CD14-positive monocyte (primary cell): ENCODE results near the gene TBCCD1. TPM values are rescaled to one million over a fixed set of nuclear protein-coding genes. Genes with fewer than 3 reads are reported as not detected.
A peak's percentile ranks its signal among the peaks of the same experiment; 100 is the strongest.

Experiments
- DNase-seq, 3 donors: peaks; one replicate each; pipeline ENCODE4 v3.0.0-alpha.2; 2011 to 2022
- H2AFZ ChIP-seq: 2 replicates; pipeline ENCODE4 v1.6.0; 2012; ENCODE audit warnings: mild to moderate bottlenecking, low read depth, low read length, inconsistent platforms; ENCODE audit not compliant: insufficient read depth, poor library complexity, severe bottlenecking
- H3K27ac ChIP-seq, 2 donors: 1 replicate in 1 of 2; 2 replicates in 1 of 2; pipeline ENCODE4 v1.5.1; 2012 to 2013; ENCODE audit warnings: low read length in 2 of 2, control low read depth in 1 of 2, inconsistent platforms in 1 of 2, low read depth in 1 of 2, mild to moderate bottlenecking in 1 of 2
- H3K27me3 ChIP-seq, 2 donors: one replicate each; pipeline versions ENCODE4 v1.6.0 to v1.6.1; 2011 to 2013; ENCODE audit warnings: low read length in 2 of 2; ENCODE audit not compliant: control insufficient read depth in 2 of 2, insufficient read depth in 2 of 2
- H3K36me3 ChIP-seq, 2 donors: replicated peaks in 1 of 2; 1 replicate in 1 of 2; 2 replicates in 1 of 2; pipeline versions ENCODE4 v1.5.1 to v1.6.1; 2012 to 2013; ENCODE audit warnings: low read length in 2 of 2, control low read depth in 1 of 2, inconsistent platforms in 1 of 2, mild to moderate bottlenecking in 1 of 2; ENCODE audit not compliant: insufficient read depth in 2 of 2, control insufficient read depth in 1 of 2
- H3K4me1 ChIP-seq, 2 donors: 1 replicate in 1 of 2; 2 replicates in 1 of 2; pipeline versions ENCODE4 v1.5.1 to v1.6.1; 2012 to 2013; ENCODE audit warnings: low read length in 2 of 2, control low read depth in 1 of 2, inconsistent platforms in 1 of 2, mild to moderate bottlenecking in 1 of 2, moderate library complexity in 1 of 2; ENCODE audit not compliant: insufficient read depth in 2 of 2, control insufficient read depth in 1 of 2
- H3K4me2 ChIP-seq: replicated peaks from 2 replicates; pipeline ENCODE3; 2012; ENCODE audit warnings: low read length, moderate library complexity, mild to moderate bottlenecking; ENCODE audit not compliant: poor library complexity, severe bottlenecking; ENCODE audit errors: extremely low read depth
- H3K4me3 ChIP-seq, 3 experiments: fragments of 200-600 bp in 1 of 3; sonication (generic) in 1 of 3; replicated peaks in 1 of 3; 1 replicate in 2 of 3; 2 replicates in 1 of 3; pipeline ENCODE4 v1.5.1; 2011 to 2013; ENCODE audit warnings: low read length in 3 of 3, mild to moderate bottlenecking in 3 of 3, control low read depth in 2 of 3, low read depth in 2 of 3, inconsistent platforms in 1 of 3, moderate library complexity in 1 of 3
- H3K79me2 ChIP-seq: 2 replicates; pipeline ENCODE4 v1.6.0; 2012; ENCODE audit warnings: mild to moderate bottlenecking, control low read depth, inconsistent platforms, low read length, moderate library complexity; ENCODE audit not compliant: insufficient read depth
- H3K9ac ChIP-seq: 2 replicates; pipeline ENCODE4 v1.6.0; 2017; ENCODE audit warnings: low read length, mild to moderate bottlenecking; ENCODE audit not compliant: insufficient read depth, poor library complexity, severe bottlenecking
- H3K9me3 ChIP-seq, 2 donors: replicated peaks in 1 of 2; 1 replicate in 1 of 2; 2 replicates in 1 of 2; pipeline versions ENCODE4 v1.5.1 to v1.6.1; 2012 to 2013; ENCODE audit warnings: low read length in 2 of 2, control low read depth in 1 of 2; ENCODE audit not compliant: control insufficient read depth in 1 of 2, insufficient read depth in 1 of 2
- H4K20me1 ChIP-seq: 2 replicates; pipeline ENCODE4 v1.6.0; 2012; ENCODE audit warnings: mild to moderate bottlenecking, low read length, control low read depth, moderate library complexity; ENCODE audit not compliant: insufficient read depth
- H3K27ac Mint-ChIP-seq, 7 donors: one replicate each; pipeline ENCODE4 v1.8.0; 2020; ENCODE audit warnings: mild to moderate bottlenecking in 7 of 7, mixed read lengths in 7 of 7, moderate library complexity in 6 of 7, inconsistent platforms in 2 of 7
- H3K27me3 Mint-ChIP-seq, 3 donors: one replicate each; pipeline ENCODE4 v1.8.0; 2021 to 2022; ENCODE audit warnings: low read depth in 3 of 3, mild to moderate bottlenecking in 3 of 3, mixed read lengths in 3 of 3, moderate library complexity in 3 of 3, inconsistent platforms in 1 of 3
- H3K36me3 Mint-ChIP-seq, 2 donors: one replicate each; pipeline ENCODE4 v1.8.0; 2020; ENCODE audit warnings: mixed read lengths in 2 of 2, inconsistent platforms in 1 of 2, mild to moderate bottlenecking in 1 of 2
- H3K4me1 Mint-ChIP-seq: one replicate; pipeline ENCODE4 v1.8.0; 2020; ENCODE audit warnings: mild to moderate bottlenecking, mixed read lengths
- H3K4me3 Mint-ChIP-seq, 2 donors: one replicate each; pipeline ENCODE4 v1.8.0; 2020; ENCODE audit warnings: mild to moderate bottlenecking in 2 of 2, mixed read lengths in 2 of 2, moderate library complexity in 1 of 2
- H3K9me3 Mint-ChIP-seq, 7 donors: one replicate each; pipeline ENCODE4 v1.8.0; 2020 to 2022; ENCODE audit warnings: mixed read lengths in 7 of 7, mild to moderate bottlenecking in 6 of 7, moderate library complexity in 6 of 7, inconsistent platforms in 2 of 7
- WGBS: methylation state at CpG from one replicate; pipeline ENCODE4 v1.1.5; 2013; ENCODE audit warnings: missing lambda C conversion rate; ENCODE audit not compliant: insufficient coverage; 5-methylcytosine and 5-hydroxymethylcytosine counted together
- intact Hi-C, 2 donors: fragments of 100-400 bp; cut with micrococcal nuclease; formaldehyde crosslinking; loops; one replicate each; pipeline versions ENCODE4 v1.15.0 to v1.15.1; 2023
- polyA plus RNA-seq, 3 donors: library from polyadenylated mRNA; depleted of rRNA in 1 of 3; unstranded in 2 of 3; stranded (reverse) in 1 of 3; fragments of 300-500 nt in 2 of 3; fragments of >200 nt in 1 of 3; fragmentation: Illumina TruSeq in 2 of 3; gene quantifications; 1 replicate in 2 of 3; 2 replicates in 1 of 3; pipeline ENCODE4 v1.2.3, GENCODE V29; 2012 to 2021
- TF ChIP-seq, protein P1 (sequence below): fragments of 200-600 bp; IDR thresholded peaks from one replicate; pipeline ENCODE4 v1.8.0; 2022; ENCODE audit warnings: antibody characterized with exemption, mild to moderate bottlenecking

The TBCCD1 gene
- polyA plus RNA-seq, 3 donors = 9.2 to 9.6 (median 9.6) TPM

GRCh38 chr3:186536883-186537844 is 30.0 kb downstream of the TBCCD1 start:
- H3K27me3 ChIP-seq = no peaks in the 10 kb centered on the region
- Mint-ChIP-seq H3K36me3 (peaks cover 10 to 12% of the 10 kb centered on the region in 2 donors), H3K27ac (peak overlapping the region in 2 of 7 donors; percentile 6 to 15), H3K4me1 (peaks cover 24% of the 10 kb centered on the region), H3K4me3 (no peak overlapping the region), H3K9me3 (no peaks in the 10 kb centered on the region), H3K27me3 (no peaks in the 10 kb centered on the region)
- intact Hi-C loops = loop anchor here in 1 of 2 donors (5.0 kb wide), 1 partner anchor 280 kb away; no protein-coding TSS in a partner anchor
- no peak overlapping the region for H3K9ac ChIP-seq
- no peaks in the 10 kb centered on the region for H3K79me2 ChIP-seq
- H4K20me1 ChIP-seq = no peaks in the 10 kb centered on the region
- no peaks in the 10 kb centered on the region for H3K9me3 ChIP-seq
- TF ChIP-seq, protein P1, sequence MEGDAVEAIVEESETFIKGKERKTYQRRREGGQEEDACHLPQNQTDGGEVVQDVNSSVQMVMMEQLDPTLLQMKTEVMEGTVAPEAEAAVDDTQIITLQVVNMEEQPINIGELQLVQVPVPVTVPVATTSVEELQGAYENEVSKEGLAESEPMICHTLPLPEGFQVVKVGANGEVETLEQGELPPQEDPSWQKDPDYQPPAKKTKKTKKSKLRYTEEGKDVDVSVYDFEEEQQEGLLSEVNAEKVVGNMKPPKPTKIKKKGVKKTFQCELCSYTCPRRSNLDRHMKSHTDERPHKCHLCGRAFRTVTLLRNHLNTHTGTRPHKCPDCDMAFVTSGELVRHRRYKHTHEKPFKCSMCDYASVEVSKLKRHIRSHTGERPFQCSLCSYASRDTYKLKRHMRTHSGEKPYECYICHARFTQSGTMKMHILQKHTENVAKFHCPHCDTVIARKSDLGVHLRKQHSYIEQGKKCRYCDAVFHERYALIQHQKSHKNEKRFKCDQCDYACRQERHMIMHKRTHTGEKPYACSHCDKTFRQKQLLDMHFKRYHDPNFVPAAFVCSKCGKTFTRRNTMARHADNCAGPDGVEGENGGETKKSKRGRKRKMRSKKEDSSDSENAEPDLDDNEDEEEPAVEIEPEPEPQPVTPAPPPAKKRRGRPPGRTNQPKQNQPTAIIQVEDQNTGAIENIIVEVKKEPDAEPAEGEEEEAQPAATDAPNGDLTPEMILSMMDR = no peak
- H3K27ac ChIP-seq = no peak overlapping the region
- no peak overlapping the region for H3K4me2 ChIP-seq
- peaks cover 0 to 9% of the 10 kb centered on the region in 2 donors for H3K36me3 ChIP-seq
- no peak overlapping the region for H2AFZ ChIP-seq
- DNase-seq = no peak
- H3K4me1 ChIP-seq = peaks cover 10 to 23% of the 10 kb centered on the region in 2 donors
- H3K4me3 ChIP-seq = no peak overlapping the region

- Histone ChIP-seq H3K79me2 (no peaks in the 10 kb centered on the region), H3K4me3 (no peak overlapping the region), H3K9me3 (no peaks in the 10 kb centered on the region), H3K9ac (no peak overlapping the region), H3K4me1 (peaks cover 7 to 18% of the 10 kb centered on the region in 2 donors), H2AFZ (peak overlapping the region; percentile 44), H3K36me3 (peaks cover 0 to 9% of the 10 kb centered on the region in 2 donors), H3K4me2 (no peak overlapping the region), H3K27ac (no peak overlapping the region), H3K27me3 (no peaks in the 10 kb centered on the region), H4K20me1 (no peaks in the 10 kb centered on the region)
- H3K4me1 Mint-ChIP-seq = peaks cover 18% of the 10 kb centered on the region
- peak; percentile 52 to 66 (median 56) for DNase-seq
- H3K4me3 Mint-ChIP-seq = no peak overlapping the region
- H3K36me3 Mint-ChIP-seq = peaks cover 12 to 14% of the 10 kb centered on the region in 2 donors
- WGBS = 37% methylated on average over 5 of the region's 6 CpGs
- H3K27ac Mint-ChIP-seq = peak overlapping the region; percentile 21 to 90 (median 83)
- no peaks in the 10 kb centered on the region for H3K27me3 Mint-ChIP-seq
- TF ChIP-seq, protein P1 = no peak
- peaks cover 0 to 4% (median 0%) of the 10 kb centered on the region in 7 donors for H3K9me3 Mint-ChIP-seq
- intact Hi-C loops = no loop called here
These were observed 32.9 kb downstream of the TBCCD1 start for GRCh38 chr3:186534113-186534669.
